A549 treated with Hydrocortisone at 1 μM for 4 hours (cell line): Measurements from ENCODE around the gene CNPY2. TPM values are rescaled to one million over a fixed set of nuclear protein-coding genes. Genes with fewer than 3 reads are reported as not detected.

ENCODE experiments used
- total RNA-seq: library from RNA; stranded (reverse); fragments of 200-300 nt; extraction: Qiagen RNA extraction; gene quantifications from 5 replicates; pipeline ENCODE4 v1.2.3, GENCODE V29; 2022

The CNPY2 gene
- 91.7 to 148 TPM (median 140 TPM) in 5 replicates for total RNA-seq

DNA sequence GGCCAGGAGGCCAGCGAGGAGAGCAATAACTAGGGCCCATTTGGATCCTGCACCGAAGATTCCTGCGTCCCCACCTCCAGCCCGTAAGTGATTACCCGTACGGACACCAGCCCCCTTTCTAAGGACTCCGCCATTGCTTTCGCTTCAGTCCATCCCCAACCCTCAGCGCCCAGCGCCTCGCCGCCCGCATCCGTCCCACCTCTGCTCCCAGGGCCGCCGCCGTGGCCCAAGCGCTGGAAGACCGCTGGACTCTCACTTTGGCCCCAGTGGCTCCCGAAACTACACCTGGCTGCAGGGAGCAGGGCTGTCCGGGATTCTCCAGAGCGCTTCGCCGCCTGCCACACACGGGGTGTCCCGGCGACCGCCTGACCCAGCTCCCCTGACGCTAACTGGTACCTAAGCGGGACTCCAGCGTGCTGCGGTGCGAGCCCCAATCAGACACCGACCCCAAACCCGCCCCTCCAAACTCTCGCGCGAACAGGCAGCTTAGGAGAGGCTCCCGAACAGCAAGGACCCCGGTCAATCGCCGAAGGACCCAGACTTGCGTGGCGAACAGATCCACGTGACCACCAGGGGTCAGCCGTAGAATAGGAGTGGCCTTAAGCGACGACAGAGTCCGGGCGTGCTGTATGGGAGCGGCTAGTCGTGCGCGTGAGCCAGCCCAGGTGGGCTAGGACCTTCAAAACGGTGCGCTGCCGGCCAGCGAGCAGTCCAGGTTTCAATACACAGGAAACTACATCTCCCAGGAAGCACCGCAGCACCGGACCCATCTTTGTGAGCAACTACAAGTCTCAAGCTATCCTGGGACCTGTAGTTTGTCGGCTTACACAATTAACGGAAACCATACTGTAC is at the start of gene CNPY2:
TSS of gene CNPY2 (minus strand) at position 367 of the 852 bp plus-strand sequence. CDS start 771 bp downstream, outside the sequence.

DNA sequence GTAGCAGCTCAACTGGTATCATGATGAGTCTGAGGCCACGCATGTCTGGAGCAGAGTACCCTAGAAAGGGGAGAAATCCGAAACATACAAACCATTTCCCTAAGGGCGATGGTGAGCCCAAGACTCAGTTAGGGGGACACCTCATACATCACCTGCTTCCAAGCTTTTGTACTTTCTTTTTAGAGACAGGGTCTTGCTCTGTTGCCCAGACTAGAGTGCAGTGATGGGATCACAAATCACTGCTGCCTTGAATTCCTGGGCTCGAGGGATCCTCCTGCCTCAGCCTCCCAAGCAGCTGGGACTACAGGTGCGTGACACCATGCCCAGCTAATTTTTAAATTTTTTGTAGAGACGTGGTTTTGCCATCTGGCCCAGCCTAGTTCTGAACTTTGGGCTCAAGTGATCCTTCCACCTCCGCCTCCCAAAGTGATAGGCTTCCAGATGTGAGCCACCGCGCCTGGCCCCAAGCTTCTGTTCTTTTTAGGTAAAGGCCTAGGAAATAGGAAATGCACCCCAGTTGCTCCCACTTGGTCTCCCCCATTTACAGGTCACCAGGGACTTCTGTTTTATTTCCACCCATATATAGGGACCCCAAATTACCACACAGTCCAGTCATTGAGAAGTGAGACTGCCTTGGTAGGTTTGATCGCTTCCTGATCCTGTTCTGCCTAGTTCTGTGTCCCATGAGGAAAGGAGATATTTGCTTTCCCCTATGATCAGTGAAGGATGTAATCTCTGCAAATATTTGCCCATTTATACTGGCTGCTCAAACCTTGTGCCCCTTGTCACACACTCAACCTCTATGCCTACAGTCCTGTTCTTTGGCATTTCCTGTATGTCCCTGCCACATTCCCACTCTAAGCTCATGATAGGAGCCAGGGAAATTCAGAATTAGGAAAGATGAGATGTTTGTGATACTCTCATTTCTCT is 46.6 kb upstream of the CNPY2 start, which contains the start of gene APOF:
TSS of gene APOF (minus strand) at position 728 of the 930 bp plus-strand sequence. CDS start at position 616, 112 bp downstream.

DNA sequence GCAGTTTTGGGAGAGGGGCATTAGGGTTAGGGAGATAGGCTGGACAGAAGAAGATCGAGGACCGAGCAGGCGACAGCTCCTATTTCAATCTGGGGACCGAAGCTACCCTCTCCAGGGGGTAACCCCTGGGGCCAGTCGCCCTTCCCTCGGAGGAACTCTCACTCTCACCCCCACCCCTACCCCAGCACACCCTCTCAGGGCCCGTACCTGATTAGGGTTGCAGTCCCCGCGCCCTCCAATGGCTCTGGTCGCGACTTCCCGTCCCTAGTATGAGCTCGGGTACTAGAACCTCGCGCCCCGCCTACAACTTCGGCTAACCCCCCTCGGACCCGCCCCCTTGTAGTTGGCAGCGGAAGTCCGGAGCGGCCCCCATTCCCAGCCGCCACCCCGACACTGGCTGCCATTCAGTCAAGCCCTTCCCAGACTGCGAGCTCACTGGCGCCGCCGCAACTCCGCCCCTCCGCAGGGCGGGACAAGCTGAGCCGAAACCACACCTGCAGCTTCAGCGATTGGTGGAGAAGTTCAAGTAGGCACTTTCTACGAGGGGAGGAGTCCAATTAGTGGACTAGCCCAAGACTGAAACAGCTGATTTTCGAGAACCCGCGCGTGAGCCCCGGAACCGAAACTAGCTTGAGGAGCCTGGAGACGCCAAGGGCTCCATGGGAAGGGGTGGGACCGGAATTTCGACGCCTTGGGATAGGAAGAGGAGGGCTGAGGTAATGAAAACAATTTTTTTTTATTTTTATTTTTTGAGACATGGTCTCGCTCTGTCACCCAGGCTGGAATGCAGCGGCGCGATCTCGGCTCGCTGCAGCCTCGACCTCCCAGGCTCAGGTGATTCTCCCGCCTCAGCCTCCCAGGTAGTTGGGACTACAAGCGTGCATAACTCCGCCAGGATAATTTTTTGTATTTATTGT is 44.3 kb upstream of the CNPY2 start, which contains the start of gene STAT2:
TSS of gene STAT2 (minus strand) at position 257 of the 917 bp plus-strand sequence. CDS start 3,536 bp downstream, outside the sequence.

DNA sequence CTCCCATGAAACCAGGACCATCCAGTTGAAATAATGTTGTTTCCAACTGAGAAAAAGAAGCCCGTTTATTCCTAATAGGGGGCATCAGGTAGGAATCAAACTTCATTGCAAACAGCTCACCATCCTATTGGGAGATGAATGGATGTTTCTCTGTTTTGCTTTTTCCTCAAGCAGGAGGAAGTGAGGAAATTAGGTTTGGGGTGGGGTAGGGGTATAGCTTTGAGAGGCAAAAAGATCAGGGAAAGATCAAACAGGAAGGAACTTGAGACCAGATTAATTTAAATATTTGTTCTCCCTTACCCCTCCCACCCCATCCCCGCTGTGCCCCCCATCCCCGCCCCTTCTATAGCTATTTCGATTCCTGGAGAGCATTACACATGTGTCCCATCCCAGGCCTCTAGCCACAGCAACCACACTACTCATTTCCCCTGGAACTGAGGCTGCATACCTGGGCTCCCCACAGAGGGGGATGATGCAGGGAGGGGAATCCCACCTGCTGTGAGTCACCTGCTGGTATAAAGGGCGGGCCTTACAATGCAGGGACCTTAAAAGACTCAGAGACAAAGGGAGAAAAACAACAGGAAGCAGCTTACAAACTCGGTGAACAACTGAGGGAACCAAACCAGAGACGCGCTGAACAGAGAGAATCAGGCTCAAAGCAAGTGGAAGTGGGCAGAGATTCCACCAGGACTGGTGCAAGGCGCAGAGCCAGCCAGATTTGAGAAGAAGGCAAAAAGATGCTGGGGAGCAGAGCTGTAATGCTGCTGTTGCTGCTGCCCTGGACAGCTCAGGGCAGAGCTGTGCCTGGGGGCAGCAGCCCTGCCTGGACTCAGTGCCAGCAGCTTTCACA is 22.7 kb upstream of the CNPY2 start, which contains the start of gene IL23A:
TSS of gene IL23A (plus strand) at position 577 of the 850 bp plus-strand sequence. CDS start at position 738, 161 bp downstream.

DNA sequence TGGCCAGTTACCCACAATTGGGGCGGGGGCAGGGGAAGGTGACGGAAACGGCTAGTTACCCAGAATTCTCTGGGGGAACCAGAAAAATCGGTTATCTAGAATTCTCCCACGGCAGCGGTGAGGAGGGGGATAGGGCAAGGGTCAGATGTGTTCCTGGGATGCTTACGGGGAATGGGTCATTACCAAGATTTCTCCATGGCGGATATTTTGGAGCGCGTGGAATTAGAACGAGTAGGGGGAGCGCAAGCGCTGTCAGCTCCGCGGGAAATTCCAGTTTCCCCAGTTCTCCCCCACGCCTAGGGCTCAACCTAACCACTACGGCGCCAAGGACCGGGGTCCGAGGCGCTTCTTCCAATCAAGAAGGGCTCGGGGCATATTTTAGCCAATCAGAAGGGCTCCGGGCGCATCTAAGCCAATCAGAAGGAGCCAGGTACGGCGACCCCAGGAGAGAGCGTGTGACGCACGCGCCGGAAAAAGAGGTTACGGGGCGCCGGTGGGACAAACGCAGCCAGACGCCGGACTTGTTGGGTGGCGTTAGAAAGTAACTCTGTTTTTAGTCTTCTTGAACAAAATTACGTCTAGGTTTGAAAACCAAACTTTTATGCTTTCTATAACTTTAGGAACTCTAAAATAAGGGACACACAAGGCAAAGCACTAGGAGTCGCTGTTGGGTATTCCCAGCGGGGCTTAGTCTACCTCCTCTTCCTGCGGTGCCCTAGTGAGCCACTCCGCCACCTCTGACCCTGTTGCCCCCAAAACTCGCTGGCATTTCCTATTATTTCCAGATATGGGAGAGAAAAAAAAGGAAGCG is 18.1 kb upstream of the CNPY2 start, which contains the start of gene PAN2:
TSS of gene PAN2 (minus strand) at position 322 of the 811 bp plus-strand sequence. CDS start 906 bp downstream, outside the sequence.

DNA sequence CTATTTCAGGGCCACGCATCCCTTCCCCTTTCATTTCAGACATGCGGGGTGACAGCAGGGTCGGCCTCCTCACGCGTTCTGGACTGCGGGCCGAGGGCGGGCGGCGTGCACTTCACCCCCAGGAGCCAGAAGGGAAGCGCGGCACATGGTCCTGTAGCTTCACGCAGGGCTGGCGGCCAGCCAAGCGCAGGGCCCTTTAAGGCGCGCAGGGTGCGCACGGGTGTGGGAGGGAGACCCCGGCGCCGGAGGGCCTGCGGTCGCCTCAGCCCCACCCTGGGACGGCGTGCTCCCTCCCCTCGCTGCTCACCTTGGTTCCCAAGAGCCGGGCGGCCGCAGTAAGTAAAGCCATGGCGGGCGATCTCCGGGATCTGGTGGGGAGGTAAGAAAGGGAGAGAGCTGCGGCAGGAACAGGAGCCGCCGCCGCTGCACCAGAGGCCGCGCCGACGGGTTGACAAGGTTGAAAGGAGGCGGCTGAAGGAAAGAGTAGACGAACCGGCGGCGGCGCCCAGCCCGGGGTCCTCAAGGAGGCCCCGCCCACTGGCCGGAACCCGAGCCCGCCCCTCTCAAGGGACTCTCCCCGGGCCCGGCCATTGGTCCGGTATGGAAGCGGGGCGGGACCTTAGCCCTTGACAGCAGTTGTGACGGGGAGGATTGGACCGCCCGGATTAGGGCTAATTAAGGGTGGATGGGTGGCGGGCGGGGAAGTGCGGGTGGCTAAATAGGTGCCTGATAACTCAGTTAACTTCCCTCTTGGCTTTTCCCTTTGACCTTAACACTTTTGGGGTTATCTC is 15.7 kb downstream of the CNPY2 start, which contains the start of gene CS:
TSS of gene CS (minus strand) at position 478 of the 791 bp plus-strand sequence. CDS start at position 349, 129 bp downstream.

DNA sequence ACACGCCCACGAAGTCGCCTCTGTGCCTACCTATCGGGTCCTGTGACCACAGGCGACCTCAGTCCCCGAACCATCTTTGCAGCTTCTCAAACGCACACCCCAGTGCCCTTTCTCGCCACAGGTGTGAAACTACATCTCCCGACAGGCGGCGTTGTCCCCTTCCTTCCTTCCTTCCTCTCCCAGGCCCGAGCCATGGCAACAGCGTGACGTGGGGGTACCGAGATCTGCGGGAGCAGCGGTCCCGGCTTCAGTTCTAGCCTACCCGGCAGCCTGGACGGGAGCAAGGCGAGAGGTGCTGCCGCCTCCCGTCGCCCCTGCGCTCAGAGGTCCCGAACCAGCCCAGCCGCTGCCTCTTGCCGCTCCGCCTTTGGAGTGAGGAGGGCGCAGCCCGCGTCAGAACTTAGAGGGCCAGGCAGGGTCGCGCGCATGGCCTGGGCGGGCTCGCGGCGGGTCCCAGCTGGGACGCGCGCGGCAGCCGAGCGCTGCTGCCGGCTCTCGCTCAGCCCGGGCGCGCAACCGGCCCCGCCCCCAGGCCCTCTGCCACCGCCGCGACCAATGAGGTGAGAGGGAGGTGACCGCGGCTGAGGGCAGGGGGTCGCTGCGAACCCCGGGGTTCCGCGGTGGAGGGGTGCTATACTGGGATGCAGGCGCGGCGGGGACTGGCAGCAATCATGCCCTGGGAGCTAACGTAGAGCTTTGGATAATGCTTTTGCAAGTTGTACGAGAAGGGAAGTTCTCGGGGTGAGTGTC is 48.9 kb downstream of the CNPY2 start, which contains the start of gene COQ10A:
TSS of gene COQ10A (plus strand) at position 250 of the 750 bp plus-strand sequence. CDS start at position 427, 177 bp downstream.

Other genes with a start within 250 kb of the CNPY2 start
- gene ERBB3, start 235.8 kb downstream of the CNPY2 start, total RNA-seq, result 0.78 to 1.5 TPM (median 1.1 TPM) in 5 replicates
- gene PA2G4, start 211.4 kb downstream of the CNPY2 start, total RNA-seq, result 268 to 375 TPM (median 283 TPM) in 5 replicates
- gene RPL41, start 199.4 kb downstream of the CNPY2 start, total RNA-seq, result 4,103 to 6,224 TPM (median 5,662 TPM) in 5 replicates
- 2.9 to 3.6 TPM (median 3.1 TPM) in 5 replicates for gene ZC3H10, start 197.7 kb downstream of the CNPY2 start, total RNA-seq
- gene ESYT1, start 187.7 kb downstream of the CNPY2 start, total RNA-seq, result 63.6 to 69.7 TPM (median 65.9 TPM) in 5 replicates
- gene MYL6B, start 163.4 kb downstream of the CNPY2 start, total RNA-seq, result 66.8 to 83.8 TPM (median 78.9 TPM) in 5 replicates
- gene MYL6, start 157.6 kb downstream of the CNPY2 start, total RNA-seq, result 2,179 to 2,596 TPM (median 2,229 TPM) in 5 replicates
- 28.4 to 36.2 TPM (median 33.1 TPM) in 5 replicates for gene SMARCC2, start 126.5 kb downstream of the CNPY2 start, total RNA-seq
- 22.2 to 30.8 TPM (median 25.8 TPM) in 5 replicates for gene RNF41, start 94.1 kb downstream of the CNPY2 start, total RNA-seq
- 55.6 to 63.2 TPM (median 62.6 TPM) in 5 replicates for gene NABP2, start 91.6 kb downstream of the CNPY2 start, total RNA-seq
- gene SLC39A5, start 85.9 kb downstream of the CNPY2 start, total RNA-seq, result not detected in 5 replicates
- 37.4 to 45.4 TPM (median 44.6 TPM) in 5 replicates for gene ANKRD52, start 57.6 kb downstream of the CNPY2 start, total RNA-seq
- gene COQ10A, start 49.0 kb downstream of the CNPY2 start, total RNA-seq, result 14.2 to 16.2 TPM (median 15.9 TPM) in 5 replicates
- gene CS, start 15.7 kb downstream of the CNPY2 start, total RNA-seq, result 150 to 202 TPM (median 152 TPM) in 5 replicates
- gene PAN2, start 18.0 kb upstream of the CNPY2 start, total RNA-seq, result 13.6 to 17.4 TPM (median 14.0 TPM) in 5 replicates
- 0.43 to 0.69 TPM (median 0.53 TPM) in 5 replicates for gene IL23A, start 22.9 kb upstream of the CNPY2 start, total RNA-seq
- gene STAT2, start 44.1 kb upstream of the CNPY2 start, total RNA-seq, result 10.4 to 14.3 TPM (median 12.1 TPM) in 5 replicates
- gene APOF, start 46.9 kb upstream of the CNPY2 start, total RNA-seq, result not detected in 5 replicates
- gene TIMELESS, start 133.4 kb upstream of the CNPY2 start, total RNA-seq, result 33.4 to 38.2 TPM (median 36.3 TPM) in 5 replicates
- gene MIP, start 138.7 kb upstream of the CNPY2 start, total RNA-seq, result 0.10 to 0.22 TPM (median 0.20 TPM) in 3 of 5 replicates, not detected in the others
- 1.7 to 2.1 TPM (median 1.9 TPM) in 5 replicates for gene SPRYD4, start 152.6 kb upstream of the CNPY2 start, total RNA-seq
- 0.13 to 0.31 TPM (median 0.21 TPM) in 5 replicates for gene GLS2, start 172.2 kb upstream of the CNPY2 start, total RNA-seq
- gene RBMS2, start 205.8 kb upstream of the CNPY2 start, total RNA-seq, result 9.1 to 12.2 TPM (median 11.0 TPM) in 5 replicates